Suprapubic skin (tissue), 4 donors: ENCODE data around the gene SPOPL.
"Not testable (repeated sequence)": the region's sequence is repeated elsewhere in the genome, so short reads cannot be mapped to it uniquely, and the experiment has no call there.

Experiments
- CTCF ChIP-seq, 2 donors: fragments of 200-600 bp in 1 of 2; fragments of 450-650 bp in 1 of 2; sonication (generic) in 1 of 2; IDR thresholded peaks; one replicate each; pipeline ENCODE4 v1.5.1; 2016 to 2019; ENCODE audit warnings: antibody characterized with exemption in 2 of 2, mild to moderate bottlenecking in 1 of 2, moderate library complexity in 1 of 2
- EP300 ChIP-seq: sonication (generic); formaldehyde crosslinking; IDR thresholded peaks from one replicate; pipeline ENCODE4 v1.6.1; 2017; ENCODE audit warnings: antibody characterized with exemption
- POLR2A ChIP-seq, 2 donors: fragments of 450-650 bp; IDR thresholded peaks; one replicate each; pipeline ENCODE4 v1.6.1; 2017; ENCODE audit warnings: antibody characterized with exemption in 2 of 2, mild to moderate bottlenecking in 2 of 2, moderate library complexity in 2 of 2
- POLR2AphosphoS5 ChIP-seq, 3 donors: sonication (generic); formaldehyde crosslinking; IDR thresholded peaks; one replicate each; pipeline ENCODE4 v1.6.1; 2017; ENCODE audit warnings: antibody characterized with exemption in 3 of 3

GRCh38 chr2:138523018-138523672, 21.6 kb downstream of the SPOPL start:
- not testable (repeated sequence) for TF ChIP-seq POLR2AphosphoS5 (IDR thresholded peaks at IDR 0.05); CTCF (IDR thresholded peaks at IDR 0.05); POLR2A (IDR thresholded peaks at IDR 0.05); EP300
